Transverse colon (tissue), 4 donors: ENCODE data around the gene CASP2. TPM values are rescaled to one million over a fixed set of nuclear protein-coding genes. Genes with fewer than 3 reads are reported as not detected.

Experiments used
- DNase-seq: peaks from one replicate; pipeline ENCODE4 v3.0.0-alpha.2; 2019
- H3K27ac ChIP-seq, 4 donors: fragments of 200-600 bp; sonication (generic); 2 replicates each; pipeline ENCODE4 v1.5.1; 2016 to 2018; ENCODE audit warnings: inconsistent platforms in 4 of 4
- H3K27me3 ChIP-seq: fragments of 200-600 bp; sonication (generic); 2 replicates; pipeline ENCODE4 v1.5.1; 2017; ENCODE audit warnings: inconsistent platforms
- H3K36me3 ChIP-seq, 4 donors: fragments of 200-600 bp; sonication (generic); 2 replicates each; pipeline ENCODE4 v1.5.1; 2017 to 2019; ENCODE audit warnings: inconsistent platforms in 4 of 4
- H3K4me1 ChIP-seq, 4 donors: fragments of 200-600 bp; sonication (generic); 2 replicates each; pipeline ENCODE4 v1.5.1; 2017 to 2020; ENCODE audit warnings: inconsistent platforms in 4 of 4
- H3K4me3 ChIP-seq, 4 donors: fragments of 200-600 bp; sonication (generic); 1 replicate in 1 of 4; 2 replicates in 3 of 4; pipeline versions ENCODE4 v1.5.1 to v1.6.1; 2017 to 2019; ENCODE audit warnings: inconsistent platforms in 4 of 4
- H3K9me3 ChIP-seq, 2 donors: fragments of 200-600 bp; sonication (generic); 2 replicates each; pipeline ENCODE4 v1.5.1; 2017 to 2019; ENCODE audit warnings: inconsistent platforms in 2 of 2
- CTCF ChIP-seq, 5 experiments: fragments of 200-600 bp in 3 of 5; fragments of 450-650 bp in 2 of 5; sonication (generic) in 3 of 5; IDR thresholded peaks; 1 replicate in 2 of 5; 2 replicates in 3 of 5; pipeline ENCODE4 v1.5.1; 2016 to 2017; ENCODE audit warnings: antibody characterized with exemption in 5 of 5, inconsistent platforms in 3 of 5, mild to moderate bottlenecking in 2 of 5, moderate library complexity in 1 of 5
- EP300 ChIP-seq: sonication (generic); formaldehyde crosslinking; IDR thresholded peaks from one replicate; pipeline ENCODE4 v1.6.1; 2017; ENCODE audit warnings: antibody characterized with exemption, low read depth
- POLR2A ChIP-seq: fragments of 450-650 bp; IDR thresholded peaks from one replicate; pipeline ENCODE4 v1.6.1; 2016; ENCODE audit warnings: antibody characterized with exemption, mild to moderate bottlenecking, moderate library complexity
- POLR2AphosphoS5 ChIP-seq, 3 donors: sonication (generic); formaldehyde crosslinking; IDR thresholded peaks; one replicate each; pipeline ENCODE4 v1.6.1; 2016; ENCODE audit warnings: antibody characterized with exemption in 3 of 3
- WGBS, 2 donors: methylation state at CpG; one replicate each; pipeline ENCODE4 v1.1.5; 2018; ENCODE audit warnings: low coverage in 1 of 2; 5-methylcytosine and 5-hydroxymethylcytosine counted together
- in situ Hi-C, 4 donors: fragments of 200-750 bp; cut with MboI; loops; one replicate each; pipeline versions ENCODE4 v1.15.0 to v1.15.1; 2017; ENCODE audit warnings: low sequenced_read_pairs in 3 of 4, low pct_ligation_motif_present in 1 of 4, low pct_unique_long_range_greater_than_20kb in 1 of 4
- intact Hi-C: fragments of 100-400 bp; cut with DNase I; formaldehyde crosslinking; loops from one replicate; pipeline ENCODE4 v1.15.1; 2023; ENCODE audit warnings: low total_unique reads
- total RNA-seq, 4 donors: library from RNA; depleted of rRNA; stranded (reverse); fragments of >200 nt; gene quantifications; one replicate each; pipeline ENCODE4 v1.1.0, GENCODE V29; 2016

Gene CASP2
- total RNA-seq, 4 donors from 2014 or later = 13.5 to 38.9 (median 17.6) TPM

GRCh38 chr7:143280160-143280559 lies 8.0 kb upstream of the CASP2 start:
- H3K9me3 ChIP-seq = no peaks in the 10 kb centered on the region
- in situ Hi-C loops = no loop called here
- DNase-seq = no peak

GRCh38 chr7:143280566-143280965 lies 7.6 kb upstream of the CASP2 start:
- Histone ChIP-seq H3K4me3 (no peak overlapping the region), H3K9me3 (no peaks in the 10 kb centered on the region), H3K27ac (peak overlapping the region in 1 of 4 donors; percentile 52), H3K27me3 (no peaks in the 10 kb centered on the region), H3K36me3 (no peaks in the 10 kb centered on the region), H3K4me1 (peaks cover 8 to 42% (median 27%) of the 10 kb centered on the region in 4 donors)
- TF ChIP-seq POLR2A (no peak), CTCF (IDR thresholded peaks at IDR 0.05) (no peak), POLR2AphosphoS5 (IDR thresholded peaks at IDR 0.05) (no peak), EP300 (no peak)
- intact Hi-C loops (no loop called here), in situ Hi-C loops (no loop called here)
- DNase-seq = no peak
- 88 to 89% methylated on average over 2 of the region's 2 CpGs for WGBS, 2 donors

More at GRCh38 chr7:143280160-143280559, 8.0 kb upstream of the CASP2 start:
- Histone ChIP-seq H3K4me1 (peaks cover 8 to 38% (median 24%) of the 10 kb centered on the region in 4 donors), H3K27ac (peak overlapping the region; percentile 30 to 69 (median 56)), H3K27me3 (no peaks in the 10 kb centered on the region), H3K4me3 (no peak overlapping the region), H3K36me3 (no peaks in the 10 kb centered on the region)
- WGBS, 2 donors = 47 to 54% methylated on average over 1 of the region's 1 CpG
- intact Hi-C loops = no loop called here
- TF ChIP-seq POLR2A (no peak), POLR2AphosphoS5 (IDR thresholded peaks at IDR 0.05) (no peak), EP300 (no peak), CTCF (IDR thresholded peaks at IDR 0.05) (no peak)

GRCh38 chr7:143281529-143281928 lies 6.6 kb upstream of the CASP2 start:
- in situ Hi-C loops (no loop called here), intact Hi-C loops (no loop called here)
- 87 to 100% methylated on average over 1 to 2 of the region's 2 CpGs for WGBS, 2 donors

GRCh38 chr7:143282124-143282523 lies 6.0 kb upstream of the CASP2 start:
- in situ Hi-C loops = no loop called here
- no peak for DNase-seq
- H3K4me3 ChIP-seq = no peak overlapping the region

More at GRCh38 chr7:143281529-143281928, 6.6 kb upstream of the CASP2 start:
- H3K9me3 ChIP-seq = no peaks in the 10 kb centered on the region
- TF ChIP-seq CTCF (IDR thresholded peaks at IDR 0.05) (no peak), POLR2AphosphoS5 (IDR thresholded peaks at IDR 0.05) (no peak), EP300 (no peak), POLR2A (no peak)
- no peaks in the 10 kb centered on the region for H3K27me3 ChIP-seq
- peaks cover 8 to 52% (median 33%) of the 10 kb centered on the region in 4 donors for H3K4me1 ChIP-seq
- no peak overlapping the region for H3K27ac ChIP-seq
- no peak overlapping the region for H3K4me3 ChIP-seq
- DNase-seq = no peak
- H3K36me3 ChIP-seq = no peaks in the 10 kb centered on the region

More at GRCh38 chr7:143282124-143282523, 6.0 kb upstream of the CASP2 start:
- Histone ChIP-seq H3K4me1 (peaks cover 8 to 58% (median 33%) of the 10 kb centered on the region in 4 donors), H3K9me3 (no peaks in the 10 kb centered on the region), H3K36me3 (no peaks in the 10 kb centered on the region), H3K27ac (no peak overlapping the region), H3K27me3 (no peaks in the 10 kb centered on the region)
- no peak for TF ChIP-seq CTCF (IDR thresholded peaks at IDR 0.05)
- TF ChIP-seq EP300 = no peak
- TF ChIP-seq POLR2AphosphoS5 (IDR thresholded peaks at IDR 0.05) = no peak
- no peak for TF ChIP-seq POLR2A
- 97 to 100% methylated on average over 8 of the region's 8 CpGs for WGBS, 2 donors
- intact Hi-C loops = no loop called here
